Mucosa of descending colon (tissue), 3 donors: Measurements from ENCODE around the gene HSD11B1. TPM values are rescaled to one million over a fixed set of nuclear protein-coding genes. Genes with fewer than 3 reads are reported as not detected.

Experiments
- ATAC-seq: fragments of 200-7000 bp; cut with Tn5 transposase; one replicate; pipeline ENCODE4 v1.9.1; 2020; ENCODE audit warnings: mild to moderate bottlenecking, moderate library complexity
- DNase-seq, 3 donors: peaks; one replicate each; pipeline ENCODE4 v3.0.0-alpha.2; 2020
- H3K36me3 ChIP-seq: fragments of 200-600 bp; one replicate; pipeline ENCODE4 v1.8.0; 2021; ENCODE audit warnings: low read depth, mild to moderate bottlenecking
- H3K4me1 ChIP-seq: fragments of 200-600 bp; one replicate; pipeline ENCODE4 v1.8.0; 2021; ENCODE audit warnings: low read depth, mild to moderate bottlenecking
- H3K4me3 ChIP-seq: fragments of 200-600 bp; one replicate; pipeline ENCODE4 v1.8.0; 2021; ENCODE audit warnings: mild to moderate bottlenecking
- H3K9me3 ChIP-seq: fragments of 200-600 bp; one replicate; pipeline ENCODE4 v1.8.0; 2021; ENCODE audit warnings: mild to moderate bottlenecking
- intact Hi-C, 2 donors: fragments of 100-400 bp; cut with DNase I in 1 of 2; cut with micrococcal nuclease in 1 of 2; formaldehyde crosslinking; loops; one replicate each; pipeline versions ENCODE4 v1.11.0 to v1.11.1; 2022; cut with DNase I, micrococcal nuclease
- total RNA-seq, 3 donors: library from RNA; stranded (reverse); fragmentation: NEBNext Ultra II Directional in 2 of 3; extraction: Animal tissue kit (Norgen Biotek cat#: 25700) in 2 of 3; gene quantifications; one replicate each; pipeline versions ENCODE4 v1.2.1 to v1.2.4, GENCODE V29; 2021 to 2023
- TF ChIP-seq, protein P1 (sequence below): fragments of 200-600 bp; IDR thresholded peaks from one replicate; pipeline ENCODE4 v1.8.0; 2022; ENCODE audit warnings: antibody characterized with exemption, mild to moderate bottlenecking
- donor health status: DM: no; HTN: no; CAD: no; lungs with moderate emphysema.
- donor health status: DM: no; HTN: no; CAD: no.
- donor health status: DM: no; HTN: yes; CAD: no.

The HSD11B1 gene
- total RNA-seq, 3 donors from 2014 or later = 2.8 to 5.7 TPM; not detected in 1

GRCh38 chr1:209714338-209714737 lies 9.7 kb downstream of the HSD11B1 start:
- H3K4me1 ChIP-seq = no peaks in the 10 kb centered on the region
- no peak overlapping the region for H3K4me3 ChIP-seq
- TF ChIP-seq, protein P1, sequence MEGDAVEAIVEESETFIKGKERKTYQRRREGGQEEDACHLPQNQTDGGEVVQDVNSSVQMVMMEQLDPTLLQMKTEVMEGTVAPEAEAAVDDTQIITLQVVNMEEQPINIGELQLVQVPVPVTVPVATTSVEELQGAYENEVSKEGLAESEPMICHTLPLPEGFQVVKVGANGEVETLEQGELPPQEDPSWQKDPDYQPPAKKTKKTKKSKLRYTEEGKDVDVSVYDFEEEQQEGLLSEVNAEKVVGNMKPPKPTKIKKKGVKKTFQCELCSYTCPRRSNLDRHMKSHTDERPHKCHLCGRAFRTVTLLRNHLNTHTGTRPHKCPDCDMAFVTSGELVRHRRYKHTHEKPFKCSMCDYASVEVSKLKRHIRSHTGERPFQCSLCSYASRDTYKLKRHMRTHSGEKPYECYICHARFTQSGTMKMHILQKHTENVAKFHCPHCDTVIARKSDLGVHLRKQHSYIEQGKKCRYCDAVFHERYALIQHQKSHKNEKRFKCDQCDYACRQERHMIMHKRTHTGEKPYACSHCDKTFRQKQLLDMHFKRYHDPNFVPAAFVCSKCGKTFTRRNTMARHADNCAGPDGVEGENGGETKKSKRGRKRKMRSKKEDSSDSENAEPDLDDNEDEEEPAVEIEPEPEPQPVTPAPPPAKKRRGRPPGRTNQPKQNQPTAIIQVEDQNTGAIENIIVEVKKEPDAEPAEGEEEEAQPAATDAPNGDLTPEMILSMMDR = no peak
- H3K36me3 ChIP-seq = no peaks in the 10 kb centered on the region
- intact Hi-C loops = no loop called here
- no peaks in the 10 kb centered on the region for H3K9me3 ChIP-seq
- DNase-seq (no peak), ATAC-seq (no peak)

DNA sequence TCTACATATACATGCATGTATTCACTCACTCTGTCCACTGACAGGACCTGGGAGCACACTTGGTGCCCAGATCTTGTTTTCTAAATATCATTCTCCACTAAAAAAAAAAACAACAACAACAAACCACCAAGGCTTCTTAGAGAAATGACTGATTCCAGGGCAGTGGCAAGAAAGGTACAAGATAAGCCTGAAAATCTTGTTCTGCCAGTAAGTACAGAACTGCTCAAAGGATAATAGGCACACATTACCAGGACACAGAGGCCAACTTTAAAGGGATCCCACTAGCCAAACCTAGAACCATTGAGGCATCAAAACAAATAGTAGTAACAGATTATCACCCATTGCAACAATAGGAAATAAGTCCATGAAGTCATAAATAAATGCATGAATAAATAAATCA lies 10.7 kb downstream of the HSD11B1 start:
- no peak for ATAC-seq
- H3K36me3 ChIP-seq = no peaks in the 10 kb centered on the region
- H3K4me1 ChIP-seq = no peaks in the 10 kb centered on the region
- intact Hi-C loops = no loop called here
- no peak overlapping the region for H3K4me3 ChIP-seq
- DNase-seq = no peak
- H3K9me3 ChIP-seq = no peaks in the 10 kb centered on the region
- TF ChIP-seq, protein P1 = no peak

DNA sequence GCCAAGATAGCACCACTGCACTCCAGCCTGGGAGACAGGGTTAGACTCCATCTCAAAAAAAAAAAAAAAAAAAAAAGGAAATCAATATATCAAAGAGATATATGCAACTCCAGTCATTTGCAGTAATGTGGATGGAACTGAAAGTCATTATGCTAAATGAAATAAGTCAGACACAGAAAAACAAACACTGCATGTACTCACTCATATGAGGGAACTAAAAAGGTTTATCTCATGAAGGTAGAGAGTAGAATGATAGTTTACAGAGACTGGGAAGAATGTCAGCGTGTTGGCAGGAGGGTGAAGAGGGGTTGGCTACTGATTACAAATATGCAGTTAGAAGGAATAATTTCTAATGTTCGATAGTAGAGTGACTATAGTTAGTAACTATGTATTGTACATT lies 13.2 kb downstream of the HSD11B1 start:
- DNase-seq = no peak
- Histone ChIP-seq H3K4me3 (no peak overlapping the region), H3K9me3 (no peaks in the 10 kb centered on the region), H3K4me1 (no peaks in the 10 kb centered on the region), H3K36me3 (no peaks in the 10 kb centered on the region)
- ATAC-seq = no peak
- TF ChIP-seq, protein P1 = no peak
- intact Hi-C loops = no loop called here

- Histone ChIP-seq H3K9me3 (no peaks in the 10 kb centered on the region), H3K36me3 (no peaks in the 10 kb centered on the region), H3K4me1 (no peaks in the 10 kb centered on the region), H3K4me3 (no peak overlapping the region)
- intact Hi-C loops = no loop called here
- ATAC-seq (no peak), DNase-seq (no peak)
- TF ChIP-seq, protein P1 = no peak
Measured at GRCh38 chr1:209720326-209720725, 15.7 kb downstream of the HSD11B1 start.

DNA sequence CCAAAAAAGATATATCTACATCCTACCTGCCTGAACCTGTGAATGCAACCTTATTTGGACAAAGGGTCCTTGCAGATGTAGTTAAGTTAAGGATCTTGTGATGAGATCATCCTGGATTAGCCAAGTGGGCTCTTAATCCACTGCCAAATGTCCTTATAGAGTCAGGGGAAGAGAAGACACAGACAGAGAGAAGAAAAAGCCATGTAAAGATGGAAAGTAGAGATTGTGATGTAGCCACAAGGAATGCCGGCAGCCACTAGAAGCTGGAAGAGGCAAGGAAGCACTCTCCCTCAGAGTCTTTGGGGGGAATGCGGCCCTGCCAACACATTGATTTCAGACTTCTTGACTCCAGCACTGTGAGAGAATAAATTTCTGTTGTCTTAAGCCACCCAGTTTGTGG lies 16.2 kb downstream of the HSD11B1 start:
- DNase-seq = no peak
- H3K36me3 ChIP-seq = no peaks in the 10 kb centered on the region
- no peaks in the 10 kb centered on the region for H3K4me1 ChIP-seq
- ATAC-seq = no peak
- H3K4me3 ChIP-seq = no peak overlapping the region
- intact Hi-C loops = no loop called here
- no peaks in the 10 kb centered on the region for H3K9me3 ChIP-seq
- TF ChIP-seq, protein P1 = no peak

- H3K36me3 ChIP-seq = no peaks in the 10 kb centered on the region
- DNase-seq (no peak), ATAC-seq (no peak)
- TF ChIP-seq, protein P1 = no peak
- no peaks in the 10 kb centered on the region for H3K9me3 ChIP-seq
- no peaks in the 10 kb centered on the region for H3K4me1 ChIP-seq
- H3K4me3 ChIP-seq = no peak overlapping the region
- intact Hi-C loops = no loop called here
Measured at GRCh38 chr1:209721323-209721722, 16.7 kb downstream of the HSD11B1 start.
